ENCODE measurements around the gene REV3L. TPM values are rescaled to one million over a fixed set of nuclear protein-coding genes. Genes with fewer than 3 reads are reported as not detected.
A peak's percentile ranks its signal among the peaks of the same experiment; 100 is the strongest.

The REV3L gene
- total and polyA plus RNA-seq, 9 of the 15 experiments (the other 6 are each of a cell fraction or from before 2014, with no cell fraction given) = 5.5 to 24.4 (median 14.4) TPM

DNA sequence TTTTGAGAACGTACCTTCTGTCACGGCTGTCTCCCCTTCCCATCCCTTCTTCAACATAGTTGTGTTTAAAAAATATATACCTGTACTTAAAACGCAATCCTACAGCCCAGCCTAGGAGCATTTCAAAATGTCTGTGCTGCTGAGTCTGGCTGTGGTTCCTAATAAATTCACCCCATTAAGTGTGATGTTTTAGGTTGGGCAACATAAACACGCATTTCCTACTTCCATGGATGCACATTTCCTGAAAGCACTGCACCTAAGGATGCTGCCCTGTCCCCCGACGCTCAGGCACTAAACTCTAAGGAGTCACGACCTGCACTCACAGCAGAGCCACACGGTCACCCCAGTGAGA is 1.2 kb downstream of the REV3L start (continued):
- TF ChIP-seq, protein P1, sequence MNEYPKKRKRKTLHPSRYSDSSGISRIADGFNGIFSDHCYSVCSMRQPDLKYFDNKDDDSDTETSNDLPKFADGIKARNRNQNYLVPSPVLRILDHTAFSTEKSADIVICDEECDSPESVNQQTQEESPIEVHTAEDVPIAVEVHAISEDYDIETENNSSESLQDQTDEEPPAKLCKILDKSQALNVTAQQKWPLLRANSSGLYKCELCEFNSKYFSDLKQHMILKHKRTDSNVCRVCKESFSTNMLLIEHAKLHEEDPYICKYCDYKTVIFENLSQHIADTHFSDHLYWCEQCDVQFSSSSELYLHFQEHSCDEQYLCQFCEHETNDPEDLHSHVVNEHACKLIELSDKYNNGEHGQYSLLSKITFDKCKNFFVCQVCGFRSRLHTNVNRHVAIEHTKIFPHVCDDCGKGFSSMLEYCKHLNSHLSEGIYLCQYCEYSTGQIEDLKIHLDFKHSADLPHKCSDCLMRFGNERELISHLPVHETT (CRISPR knock-in tag; conservative IDR thresholded peaks at IDR 0.05 in 1 of 2, IDR thresholded peaks at IDR 0.05 in 1 of 2) = no peak
- TF ChIP-seq FIP1L1 (IDR thresholded peaks at IDR 0.05; ENCODE audit: low read depth, low read length, poor library complexity, severe bottlenecking) (no peak), WHSC1 (IDR thresholded peaks at IDR 0.05; ENCODE audit: low read length) (no peak), DIDO1 (tag; IDR thresholded peaks at IDR 0.05; ENCODE audit: low read depth) (no peak), MTF1 (CRISPR knock-in tag; IDR thresholded peaks at IDR 0.05; ENCODE audit: borderline replicate concordance) (no peak), RUNX1 (IDR thresholded peaks at IDR 0.05; ENCODE audit: low read depth) (no peak), FOXJ3 (CRISPR knock-in tag; IDR thresholded peaks at IDR 0.05) (no peak), ZNF263 (CRISPR knock-in tag; IDR thresholded peaks at IDR 0.05; ENCODE audit: borderline replicate concordance) (peak; percentile 28; the same call in 1 of the 2 replicates), COPS2 (conservative IDR thresholded peaks at IDR 0.05) (no peak)
- TF ChIP-seq, protein P2, sequence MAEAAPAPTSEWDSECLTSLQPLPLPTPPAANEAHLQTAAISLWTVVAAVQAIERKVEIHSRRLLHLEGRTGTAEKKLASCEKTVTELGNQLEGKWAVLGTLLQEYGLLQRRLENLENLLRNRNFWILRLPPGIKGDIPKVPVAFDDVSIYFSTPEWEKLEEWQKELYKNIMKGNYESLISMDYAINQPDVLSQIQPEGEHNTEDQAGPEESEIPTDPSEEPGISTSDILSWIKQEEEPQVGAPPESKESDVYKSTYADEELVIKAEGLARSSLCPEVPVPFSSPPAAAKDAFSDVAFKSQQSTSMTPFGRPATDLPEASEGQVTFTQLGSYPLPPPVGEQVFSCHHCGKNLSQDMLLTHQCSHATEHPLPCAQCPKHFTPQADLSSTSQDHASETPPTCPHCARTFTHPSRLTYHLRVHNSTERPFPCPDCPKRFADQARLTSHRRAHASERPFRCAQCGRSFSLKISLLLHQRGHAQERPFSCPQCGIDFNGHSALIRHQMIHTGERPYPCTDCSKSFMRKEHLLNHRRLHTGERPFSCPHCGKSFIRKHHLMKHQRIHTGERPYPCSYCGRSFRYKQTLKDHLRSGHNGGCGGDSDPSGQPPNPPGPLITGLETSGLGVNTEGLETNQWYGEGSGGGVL (CRISPR knock-in tag; IDR thresholded peaks at IDR 0.05) = no peak
- TF ChIP-seq, protein P3, sequence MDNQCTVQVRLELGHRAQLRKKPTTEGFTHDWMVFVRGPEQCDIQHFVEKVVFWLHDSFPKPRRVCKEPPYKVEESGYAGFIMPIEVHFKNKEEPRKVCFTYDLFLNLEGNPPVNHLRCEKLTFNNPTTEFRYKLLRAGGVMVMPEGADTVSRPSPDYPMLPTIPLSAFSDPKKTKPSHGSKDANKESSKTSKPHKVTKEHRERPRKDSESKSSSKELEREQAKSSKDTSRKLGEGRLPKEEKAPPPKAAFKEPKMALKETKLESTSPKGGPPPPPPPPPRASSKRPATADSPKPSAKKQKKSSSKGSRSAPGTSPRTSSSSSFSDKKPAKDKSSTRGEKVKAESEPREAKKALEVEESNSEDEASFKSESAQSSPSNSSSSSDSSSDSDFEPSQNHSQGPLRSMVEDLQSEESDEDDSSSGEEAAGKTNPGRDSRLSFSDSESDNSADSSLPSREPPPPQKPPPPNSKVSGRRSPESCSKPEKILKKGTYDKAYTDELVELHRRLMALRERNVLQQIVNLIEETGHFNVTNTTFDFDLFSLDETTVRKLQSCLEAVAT (IDR thresholded peaks at IDR 0.05) = peak in 1 of 2 experiments; percentile 50; a peak in 1 of 4 replicates
- TF ChIP-seq, protein P4, sequence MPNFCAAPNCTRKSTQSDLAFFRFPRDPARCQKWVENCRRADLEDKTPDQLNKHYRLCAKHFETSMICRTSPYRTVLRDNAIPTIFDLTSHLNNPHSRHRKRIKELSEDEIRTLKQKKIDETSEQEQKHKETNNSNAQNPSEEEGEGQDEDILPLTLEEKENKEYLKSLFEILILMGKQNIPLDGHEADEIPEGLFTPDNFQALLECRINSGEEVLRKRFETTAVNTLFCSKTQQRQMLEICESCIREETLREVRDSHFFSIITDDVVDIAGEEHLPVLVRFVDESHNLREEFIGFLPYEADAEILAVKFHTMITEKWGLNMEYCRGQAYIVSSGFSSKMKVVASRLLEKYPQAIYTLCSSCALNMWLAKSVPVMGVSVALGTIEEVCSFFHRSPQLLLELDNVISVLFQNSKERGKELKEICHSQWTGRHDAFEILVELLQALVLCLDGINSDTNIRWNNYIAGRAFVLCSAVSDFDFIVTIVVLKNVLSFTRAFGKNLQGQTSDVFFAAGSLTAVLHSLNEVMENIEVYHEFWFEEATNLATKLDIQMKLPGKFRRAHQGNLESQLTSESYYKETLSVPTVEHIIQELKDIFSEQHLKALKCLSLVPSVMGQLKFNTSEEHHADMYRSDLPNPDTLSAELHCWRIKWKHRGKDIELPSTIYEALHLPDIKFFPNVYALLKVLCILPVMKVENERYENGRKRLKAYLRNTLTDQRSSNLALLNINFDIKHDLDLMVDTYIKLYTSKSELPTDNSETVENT (CRISPR knock-in tag; IDR thresholded peaks at IDR 0.05) = no peak
- TF ChIP-seq, protein P5, sequence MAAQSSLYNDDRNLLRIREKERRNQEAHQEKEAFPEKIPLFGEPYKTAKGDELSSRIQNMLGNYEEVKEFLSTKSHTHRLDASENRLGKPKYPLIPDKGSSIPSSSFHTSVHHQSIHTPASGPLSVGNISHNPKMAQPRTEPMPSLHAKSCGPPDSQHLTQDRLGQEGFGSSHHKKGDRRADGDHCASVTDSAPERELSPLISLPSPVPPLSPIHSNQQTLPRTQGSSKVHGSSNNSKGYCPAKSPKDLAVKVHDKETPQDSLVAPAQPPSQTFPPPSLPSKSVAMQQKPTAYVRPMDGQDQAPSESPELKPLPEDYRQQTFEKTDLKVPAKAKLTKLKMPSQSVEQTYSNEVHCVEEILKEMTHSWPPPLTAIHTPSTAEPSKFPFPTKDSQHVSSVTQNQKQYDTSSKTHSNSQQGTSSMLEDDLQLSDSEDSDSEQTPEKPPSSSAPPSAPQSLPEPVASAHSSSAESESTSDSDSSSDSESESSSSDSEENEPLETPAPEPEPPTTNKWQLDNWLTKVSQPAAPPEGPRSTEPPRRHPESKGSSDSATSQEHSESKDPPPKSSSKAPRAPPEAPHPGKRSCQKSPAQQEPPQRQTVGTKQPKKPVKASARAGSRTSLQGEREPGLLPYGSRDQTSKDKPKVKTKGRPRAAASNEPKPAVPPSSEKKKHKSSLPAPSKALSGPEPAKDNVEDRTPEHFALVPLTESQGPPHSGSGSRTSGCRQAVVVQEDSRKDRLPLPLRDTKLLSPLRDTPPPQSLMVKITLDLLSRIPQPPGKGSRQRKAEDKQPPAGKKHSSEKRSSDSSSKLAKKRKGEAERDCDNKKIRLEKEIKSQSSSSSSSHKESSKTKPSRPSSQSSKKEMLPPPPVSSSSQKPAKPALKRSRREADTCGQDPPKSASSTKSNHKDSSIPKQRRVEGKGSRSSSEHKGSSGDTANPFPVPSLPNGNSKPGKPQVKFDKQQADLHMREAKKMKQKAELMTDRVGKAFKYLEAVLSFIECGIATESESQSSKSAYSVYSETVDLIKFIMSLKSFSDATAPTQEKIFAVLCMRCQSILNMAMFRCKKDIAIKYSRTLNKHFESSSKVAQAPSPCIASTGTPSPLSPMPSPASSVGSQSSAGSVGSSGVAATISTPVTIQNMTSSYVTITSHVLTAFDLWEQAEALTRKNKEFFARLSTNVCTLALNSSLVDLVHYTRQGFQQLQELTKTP (IDR thresholded peaks at IDR 0.05; ENCODE audit: low read depth in 1 of 2, partially characterized antibody in 2 of 2) = peak in 1 of 2 experiments; percentile 42
